HG02798 (cell line): ENCODE data around the gene TGFBR1.

Source experiments
- ATAC-seq: cut with Tn5 transposase; IDR thresholded peaks from one replicate; pipeline ENCODE4 v1.9.1; 2021; ENCODE audit warnings: mild to moderate bottlenecking; ENCODE audit not compliant: unreplicated experiment, poor library complexity

TGFBR1 gene

DNA sequence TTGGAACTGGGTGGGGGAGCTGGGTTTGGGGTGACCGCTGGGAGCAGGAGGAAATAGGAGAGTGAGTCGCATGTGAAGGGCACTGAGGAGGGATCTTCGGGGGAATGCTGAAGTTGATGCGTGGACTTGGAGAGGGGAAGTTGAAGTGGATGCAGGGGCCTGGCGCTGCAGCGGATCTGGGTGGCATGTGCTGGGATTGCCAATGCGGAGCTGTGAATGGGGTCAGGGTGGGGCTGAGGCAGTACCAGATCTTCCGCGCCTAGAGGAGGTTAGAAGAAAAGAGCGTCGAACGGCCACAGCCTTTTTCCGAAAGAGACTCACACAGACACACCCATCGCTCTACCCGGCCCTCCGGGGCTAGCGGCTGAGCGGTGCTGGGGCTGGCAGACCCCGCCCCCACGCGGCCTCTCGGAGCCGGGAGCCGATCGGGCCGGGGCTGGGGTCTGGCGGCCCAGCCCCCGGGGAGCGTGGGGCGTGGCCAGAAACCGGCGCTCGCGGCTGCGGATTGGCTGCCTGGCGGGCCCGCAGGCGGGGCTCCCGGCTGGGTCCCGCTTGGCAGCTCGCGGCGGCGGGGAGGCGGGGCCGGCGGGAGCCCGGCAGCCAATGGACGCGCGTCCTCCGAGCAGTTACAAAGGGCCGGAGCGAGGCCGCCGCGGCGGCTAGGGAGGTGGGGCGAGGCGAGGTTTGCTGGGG, at the start of gene TGFBR1:
Gene TGFBR1 (plus strand): TSS at position 655 of the 693 bp plus-strand sequence. CDS start 93 bp downstream, outside the sequence.
- peak; percentile 94 for ATAC-seq

DNA sequence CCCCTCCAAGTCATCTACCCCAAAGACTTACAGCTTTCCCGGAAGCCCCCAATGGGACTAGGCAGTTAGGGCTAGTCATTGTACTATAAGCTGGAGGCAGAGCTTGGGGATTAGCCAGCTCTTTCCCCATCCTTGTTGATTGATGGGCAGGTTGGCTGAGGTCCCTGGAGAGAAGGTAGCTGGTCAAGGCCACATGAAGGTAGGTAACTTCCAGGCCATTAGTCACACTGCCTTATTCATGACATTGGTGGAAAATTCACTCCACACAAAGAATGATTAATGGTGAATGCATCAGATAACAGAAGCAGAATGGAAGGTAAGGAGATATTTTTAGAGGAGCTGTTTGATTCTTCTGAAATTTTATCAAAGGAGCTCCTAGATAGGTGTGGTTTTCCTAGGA, 49.5 kb upstream of the TGFBR1 start:
- ATAC-seq = no peak

- ATAC-seq = no peak
These were observed 48.7 kb upstream of the TGFBR1 start for GRCh38 chr9:99056186-99056585.

DNA sequence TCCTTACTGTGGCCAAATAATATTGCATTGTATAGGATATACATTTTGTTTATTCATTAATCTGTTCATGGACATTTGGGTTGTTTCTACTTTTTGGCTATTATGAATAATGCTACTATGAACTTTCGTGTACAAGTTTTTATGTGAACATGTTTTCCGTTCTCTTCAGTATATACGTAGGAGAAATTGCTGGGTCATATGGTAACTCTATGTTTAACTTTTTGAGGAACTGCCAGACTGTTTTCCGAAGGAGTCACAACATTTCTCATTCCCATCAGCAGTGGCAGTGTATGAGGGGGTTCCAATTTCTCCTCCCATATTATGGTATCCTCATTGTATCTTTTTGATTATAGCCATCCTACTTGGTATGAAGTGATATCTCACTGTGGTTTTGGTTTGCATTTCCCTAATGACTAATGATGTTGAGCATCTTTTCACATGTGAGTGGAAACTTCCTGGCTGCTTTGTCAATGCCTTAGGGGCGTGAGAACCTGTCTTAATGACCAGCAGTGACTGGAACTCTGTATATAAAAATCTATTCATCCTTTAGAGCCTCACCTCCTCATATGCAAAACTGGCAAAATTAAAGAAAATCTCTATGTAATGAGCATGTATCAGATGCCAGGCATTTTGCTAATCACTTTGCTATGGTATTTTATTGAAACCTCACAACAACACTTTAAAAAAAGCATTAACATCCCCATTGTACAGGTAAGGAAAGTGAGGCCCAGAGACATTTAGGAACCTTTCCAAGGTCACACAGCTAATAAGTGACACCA, 47.8 kb upstream of the TGFBR1 start:
- ATAC-seq = no peak

- peak; percentile 82 for ATAC-seq
These were observed 47.0 kb upstream of the TGFBR1 start for GRCh38 chr9:99057665-99058625.

- peak; percentile 58 for ATAC-seq
These were observed 45.7 kb upstream of the TGFBR1 start for GRCh38 chr9:99058964-99059921.

GRCh38 chr9:99060621-99061020, 44.3 kb upstream of the TGFBR1 start:
- no peak for ATAC-seq

GRCh38 chr9:99062549-99062948, 42.4 kb upstream of the TGFBR1 start:
- ATAC-seq = no peak

DNA sequence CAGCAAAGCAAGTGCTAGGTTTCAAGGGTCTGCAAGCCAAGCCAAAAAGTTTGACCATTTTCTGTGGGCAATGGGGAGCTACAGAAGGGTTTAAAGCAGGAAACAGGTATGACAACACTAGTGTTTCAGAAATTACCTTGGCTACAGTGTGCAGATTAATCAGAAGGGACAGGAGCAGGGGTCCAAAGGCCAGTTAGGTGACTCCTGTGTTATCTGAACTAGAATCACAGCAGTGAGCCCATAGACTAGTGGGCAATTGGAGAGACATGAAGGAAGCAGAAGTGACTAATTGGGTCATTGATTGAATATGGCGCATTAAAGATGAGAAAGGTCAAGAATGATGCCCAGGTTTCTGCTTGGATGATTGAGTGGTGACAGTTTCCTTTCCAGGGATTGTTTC, 41.4 kb upstream of the TGFBR1 start:
- no peak for ATAC-seq

DNA sequence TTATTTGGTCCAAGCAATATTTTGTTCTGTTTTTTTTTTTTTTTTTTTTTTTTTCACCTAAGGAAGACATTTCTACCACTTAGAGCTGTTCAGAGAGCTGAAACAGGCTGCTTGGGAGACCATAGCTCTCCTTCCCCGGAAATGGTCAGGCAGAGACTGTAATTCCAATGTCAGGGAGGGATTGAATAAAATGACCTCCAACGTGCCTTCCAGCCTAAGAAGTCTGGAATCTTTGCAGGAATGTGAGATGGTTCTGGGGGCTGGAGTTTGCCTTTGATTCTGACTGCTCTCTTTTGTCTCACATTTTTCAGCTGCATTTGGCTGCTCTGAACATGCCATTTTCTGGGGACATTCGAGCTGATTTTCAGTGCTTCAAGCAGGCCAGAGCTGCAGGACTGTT, 38.3 kb upstream of the TGFBR1 start:
- ATAC-seq = no peak

DNA sequence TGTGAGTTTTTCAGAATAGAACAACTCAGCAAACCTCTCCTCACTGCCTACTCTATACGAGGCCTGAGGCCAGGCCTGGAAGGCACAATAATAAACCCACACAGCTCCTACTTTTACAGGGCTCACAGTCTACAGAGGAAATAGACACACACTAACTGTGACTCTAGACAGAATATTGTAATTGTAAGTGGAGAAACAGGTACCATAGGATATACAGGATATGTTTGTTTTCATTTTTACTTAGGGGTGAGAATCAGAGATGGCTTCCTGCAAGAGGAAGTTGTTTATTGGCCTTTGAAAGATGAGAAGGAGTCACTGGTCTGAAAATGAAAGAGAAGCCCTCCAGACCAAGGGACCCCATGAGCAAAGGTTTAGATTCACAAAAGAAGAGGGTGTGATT, 35.8 kb upstream of the TGFBR1 start:
- no peak for ATAC-seq

DNA sequence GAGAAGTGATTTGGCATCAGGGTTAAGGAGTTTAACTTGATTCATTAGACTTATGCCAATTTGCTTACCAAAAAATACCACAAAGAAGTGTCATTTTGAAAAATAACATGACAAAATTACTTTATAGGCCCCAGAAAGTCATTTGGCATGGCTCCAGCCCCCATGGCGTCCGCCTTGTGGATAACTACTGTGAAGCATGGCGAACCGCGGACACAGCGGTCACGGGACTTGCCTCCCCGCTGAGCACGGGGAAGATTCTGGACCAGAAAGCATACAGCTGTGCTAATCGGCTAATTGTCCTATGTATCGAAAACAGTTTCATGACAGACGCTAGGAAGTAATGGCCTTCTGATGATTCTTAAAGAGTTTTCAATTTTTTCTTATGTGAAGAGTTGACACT, 35.4 kb upstream of the TGFBR1 start:
- ATAC-seq = no peak

GRCh38 chr9:99070681-99071080, 34.2 kb upstream of the TGFBR1 start:
- ATAC-seq = no peak

- no peak for ATAC-seq
These were observed 33.4 kb upstream of the TGFBR1 start for GRCh38 chr9:99071313-99072039.

- no peak for ATAC-seq
These were observed 32.9 kb upstream of the TGFBR1 start for GRCh38 chr9:99072040-99072394.

GRCh38 chr9:99073347-99073746, 31.6 kb upstream of the TGFBR1 start:
- ATAC-seq = no peak

DNA sequence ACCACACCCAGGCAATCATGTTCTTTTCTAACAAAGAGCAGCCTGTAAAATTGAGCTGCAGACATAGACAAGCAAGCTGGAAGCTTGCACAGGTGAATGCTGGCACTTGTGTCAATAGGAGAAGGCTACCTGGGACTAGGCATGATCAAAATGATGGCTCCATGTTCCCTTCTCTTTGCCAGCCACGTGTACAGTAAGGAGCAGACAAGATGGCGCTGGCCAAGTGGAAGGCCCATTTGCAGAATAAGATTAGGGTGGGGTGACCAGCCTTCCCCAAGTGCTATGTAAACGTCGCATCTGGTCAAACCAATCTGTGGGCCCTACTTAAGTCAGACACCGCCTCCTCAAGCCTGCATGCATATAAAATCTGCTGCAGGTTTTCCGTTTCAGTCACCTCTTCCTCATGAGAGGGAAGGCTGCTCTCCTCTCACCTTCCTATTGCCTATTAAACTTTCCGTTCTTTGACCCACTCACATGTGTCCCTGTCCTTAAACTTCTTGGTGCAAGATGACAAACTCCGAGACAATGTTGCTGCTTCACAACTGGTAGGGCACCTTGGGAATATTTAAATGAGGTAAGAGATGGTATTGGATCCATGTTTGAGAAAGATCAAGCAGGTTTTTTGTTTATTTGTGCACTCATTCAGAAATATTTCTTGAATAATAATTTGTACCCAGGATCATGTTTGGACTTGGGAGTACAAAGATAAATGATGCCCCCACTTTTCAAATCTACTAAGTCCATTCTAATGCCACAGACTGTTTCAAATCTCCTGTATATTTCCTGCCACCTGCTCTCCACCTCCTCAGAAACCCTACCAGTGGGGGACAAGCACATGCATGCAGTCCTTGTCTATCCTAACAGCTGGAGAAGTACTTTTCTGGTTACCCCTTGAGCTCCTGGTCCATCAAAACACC, 30.7 kb upstream of the TGFBR1 start:
- no peak for ATAC-seq

DNA sequence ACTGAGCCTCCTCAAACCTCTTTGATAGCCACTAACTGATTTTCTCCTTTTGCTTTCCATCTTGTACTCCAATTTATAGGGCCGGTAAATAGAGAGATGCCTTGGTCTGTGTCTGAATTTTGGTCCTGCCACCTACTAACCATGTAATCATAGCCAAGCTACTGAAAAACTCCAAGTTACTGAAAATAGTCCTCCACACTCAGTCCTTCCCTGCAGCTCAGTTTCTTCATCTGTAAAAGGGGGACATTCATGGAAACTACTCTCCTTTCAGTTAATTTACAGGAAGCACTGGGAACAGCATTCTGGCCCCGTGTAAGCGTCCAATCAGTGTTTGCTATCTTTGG, 30.0 kb upstream of the TGFBR1 start:
- ATAC-seq = no peak
